HCT116 (cell line): ENCODE data around the gene FCRL6. TPM values are rescaled to one million over a fixed set of nuclear protein-coding genes. Genes with fewer than 3 reads are reported as not detected.

Source experiments
- ATAC-seq: fragments of 200-7000 bp; cut with Tn5 transposase; 2 replicates; pipeline ENCODE4 v1.9.1; 2020; ENCODE audit warnings: mild to moderate bottlenecking, moderate library complexity
- BruUV-seq: library from RNA; stranded (reverse); fragments of 400-500 nt; replicated peaks from 2 replicates; lab custom pipeline; 2021; lab: Mats Ljungman, UMichigan
- CTCF ChIA-PET: fragments of 300-600 bp; sonication (Branson Sonifier 250); formaldehyde crosslinking; loops from one replicate; lab custom pipeline; 2021; ENCODE audit warnings: antibody characterized with exemption; lab: Charles Lee
- POLR2A ChIA-PET: fragments of 300-600, 350-600 bp; sonication (Branson Sonifier 250); formaldehyde crosslinking; loops from one replicate; lab custom pipeline; 2021; ENCODE audit warnings: antibody characterized with exemption; lab: Charles Lee
- RAD21 ChIA-PET, 2 experiments: fragments of 300-600 bp; sonication (Branson Sonifier 250); formaldehyde crosslinking; loops; one replicate each; lab custom pipeline; 2023; ENCODE audit warnings: low total read pairs in 2 of 2; ENCODE audit not compliant: uncharacterized antibody in 2 of 2, unreplicated experiment in 2 of 2, low non-redundant PET in 1 of 2; lab: Charles Lee
- DNase-seq: peaks from one replicate; pipeline ENCODE4 v3.0.0-alpha.2; 2010; ENCODE audit warnings: low read depth, low spot score
- H2AFZ ChIP-seq: fragments of 200-600 bp; shearing (Covaris generic), sonication (generic); 2 replicates; pipeline ENCODE4 v1.6.1; 2017; ENCODE audit warnings: low read depth, mixed run types, mixed read lengths, antibody characterized with exemption, low read length; ENCODE audit not compliant: poor library complexity, severe bottlenecking
- H3K27ac ChIP-seq: 2 replicates; pipeline ENCODE4 v1.5.1; 2012; ENCODE audit warnings: low read depth, low read length
- H3K27me3 ChIP-seq: fragments of 200-600 bp; sonication (generic); 2 replicates; pipeline ENCODE4 v1.6.1; 2016; ENCODE audit warnings: mixed run types, low read length, mixed read lengths; ENCODE audit not compliant: insufficient read depth
- H3K36me3 ChIP-seq, 2 experiments: fragments of 200-500 bp in 1 of 2; fragments of 200-600 bp in 1 of 2; sonication (Bioruptor generic) in 1 of 2; sonication (generic) in 1 of 2; 2 replicates each; pipeline versions ENCODE4 v1.5.1 to v1.6.1; 2014 to 2016; ENCODE audit warnings: low read length in 2 of 2, inconsistent platforms in 1 of 2, mixed read lengths in 1 of 2, mixed run types in 1 of 2; ENCODE audit not compliant: insufficient read depth in 2 of 2, control insufficient read depth in 1 of 2
- H3K4me1 ChIP-seq, 2 experiments: fragments of 200-600 bp in 1 of 2; sonication (generic) in 1 of 2; 2 replicates each; pipeline versions ENCODE4 v1.5.1 to v1.6.1; 2012 to 2017; ENCODE audit warnings: low read length in 2 of 2, inconsistent platforms in 1 of 2, mild to moderate bottlenecking in 1 of 2, mixed read lengths in 1 of 2, mixed run types in 1 of 2, moderate library complexity in 1 of 2; ENCODE audit not compliant: insufficient read depth in 2 of 2, control insufficient read depth in 1 of 2
- H3K4me2 ChIP-seq: fragments of 200-600 bp; sonication (generic); 2 replicates; pipeline ENCODE4 v1.6.1; 2017; ENCODE audit warnings: mixed run types, low read length, mixed read lengths
- H3K4me3 ChIP-seq, 2 experiments: fragments of 200-600 bp in 1 of 2; sonication (generic) in 1 of 2; replicated peaks in 1 of 2; 2 replicates each; pipeline ENCODE4 v1.5.1; 2011 to 2016; ENCODE audit warnings: low read length in 2 of 2, control low read depth in 1 of 2, low read depth in 1 of 2, mild to moderate bottlenecking in 1 of 2, mixed read lengths in 1 of 2, mixed run types in 1 of 2
- H3K79me2 ChIP-seq: fragments of 200-600 bp; sonication (generic); 2 replicates; pipeline ENCODE4 v1.6.1; 2017; ENCODE audit warnings: mild to moderate bottlenecking, mixed run types, low read length, moderate library complexity, mixed read lengths; ENCODE audit not compliant: insufficient read depth
- H3K9ac ChIP-seq: fragments of 200-600 bp; sonication (generic); 2 replicates; pipeline ENCODE4 v1.6.1; 2016; ENCODE audit warnings: low read length, mixed read lengths
- H3K9me2 ChIP-seq: fragments of 200-600 bp; sonication (generic), shearing (Covaris generic); 2 replicates; pipeline ENCODE4 v1.6.1; 2017; ENCODE audit warnings: mixed run types, mild to moderate bottlenecking, moderate library complexity; ENCODE audit not compliant: insufficient read depth
- H3K9me3 ChIP-seq, 2 experiments: fragments of 200-500 bp in 1 of 2; fragments of 200-600 bp in 1 of 2; sonication (Bioruptor generic) in 1 of 2; sonication (generic) in 1 of 2; 2 replicates each; pipeline ENCODE4 v1.6.1; 2014 to 2017; ENCODE audit warnings: low read length in 2 of 2, mixed read lengths in 2 of 2, inconsistent platforms in 1 of 2, low read depth in 1 of 2, mild to moderate bottlenecking in 1 of 2, mixed run types in 1 of 2, moderate library complexity in 1 of 2; ENCODE audit not compliant: control insufficient read depth in 1 of 2, insufficient read depth in 1 of 2
- H4K20me1 ChIP-seq: fragments of 200-600 bp; sonication (generic), shearing (Covaris generic); 2 replicates; pipeline ENCODE4 v1.6.1; 2017; ENCODE audit warnings: mixed run types, mild to moderate bottlenecking, moderate library complexity; ENCODE audit not compliant: insufficient read depth
- CBX3 ChIP-seq: IDR thresholded peaks from 2 replicates; pipeline ENCODE4 v1.6.1; 2012; ENCODE audit warnings: low read depth
- EGR1 ChIP-seq: IDR thresholded peaks from 2 replicates; pipeline ENCODE4 v1.6.1; 2012; ENCODE audit warnings: low read depth
- ELF1 ChIP-seq: IDR thresholded peaks from 2 replicates; pipeline ENCODE4 v1.6.1; 2012; ENCODE audit warnings: low read depth, borderline replicate concordance
- EZH2phosphoT487 ChIP-seq: fragments of 200-600 bp; IDR thresholded peaks from 2 replicates; pipeline ENCODE4 v1.6.1; 2018; ENCODE audit warnings: antibody characterized with exemption, borderline replicate concordance
- FOSL1 ChIP-seq: IDR thresholded peaks from 2 replicates; pipeline ENCODE4 v1.6.1; 2012; ENCODE audit warnings: low read depth
- JUND ChIP-seq: IDR thresholded peaks from 2 replicates; pipeline ENCODE4 v1.6.1; 2012
- POLR2A ChIP-seq: IDR thresholded peaks from 2 replicates; pipeline ENCODE4 v1.7.0; 2011; ENCODE audit warnings: borderline replicate concordance; ENCODE audit not compliant: insufficient read depth, insufficient read length; ENCODE audit errors: extremely low read depth
- SIN3A ChIP-seq: IDR thresholded peaks from 2 replicates; pipeline ENCODE4 v1.6.1; 2012; ENCODE audit warnings: low read depth
- SP1 ChIP-seq: IDR thresholded peaks from 2 replicates; pipeline ENCODE4 v1.6.1; 2012; ENCODE audit warnings: low read depth
- SRF ChIP-seq: IDR thresholded peaks from 2 replicates; pipeline ENCODE4 v1.6.1; 2012; ENCODE audit warnings: low read depth
- TCF7L2 ChIP-seq: IDR thresholded peaks from 2 replicates; pipeline ENCODE4 v1.7.0; 2011; ENCODE audit warnings: borderline replicate concordance, inconsistent platforms; ENCODE audit not compliant: insufficient read depth, insufficient read length; ENCODE audit errors: extremely low read depth
- ZFX ChIP-seq: fragments of 450-650 bp; IDR thresholded peaks from 2 replicates; pipeline ENCODE4 v1.6.1; 2017
- ZNF274 ChIP-seq: fragments of 200-500 bp; sonication (Bioruptor generic); IDR thresholded peaks from 2 replicates; pipeline ENCODE4 v1.6.1; 2014; ENCODE audit warnings: mild to moderate bottlenecking, low read depth, low read length, inconsistent platforms
- intact Hi-C: fragments of 100-400 bp; cut with micrococcal nuclease; formaldehyde crosslinking; loops from 2 replicates; pipeline ENCODE4 v1.10.0; 2022
- total RNA-seq: library from RNA; stranded (reverse); gene quantifications from one replicate; pipeline ENCODE4 v1.2.1, GENCODE V29; 2021; ENCODE audit not compliant: unreplicated experiment
- TF ChIP-seq, protein P1 (sequence below): IDR thresholded peaks from 2 replicates; pipeline ENCODE4 v1.6.1; 2012; ENCODE audit warnings: low read depth
- TF ChIP-seq, protein P2 (sequence below): IDR thresholded peaks from 2 replicates; pipeline ENCODE4 v1.6.1; 2011; ENCODE audit warnings: mild to moderate bottlenecking, low read length, moderate library complexity; ENCODE audit not compliant: insufficient replicate concordance; ENCODE audit errors: extremely low read depth
- TF ChIP-seq, protein P3 (sequence below): IDR thresholded peaks from 2 replicates; pipeline ENCODE4 v1.6.1; 2012

The FCRL6 gene
- total RNA-seq, 1 experiment from 2014 or later: not detected

DNA sequence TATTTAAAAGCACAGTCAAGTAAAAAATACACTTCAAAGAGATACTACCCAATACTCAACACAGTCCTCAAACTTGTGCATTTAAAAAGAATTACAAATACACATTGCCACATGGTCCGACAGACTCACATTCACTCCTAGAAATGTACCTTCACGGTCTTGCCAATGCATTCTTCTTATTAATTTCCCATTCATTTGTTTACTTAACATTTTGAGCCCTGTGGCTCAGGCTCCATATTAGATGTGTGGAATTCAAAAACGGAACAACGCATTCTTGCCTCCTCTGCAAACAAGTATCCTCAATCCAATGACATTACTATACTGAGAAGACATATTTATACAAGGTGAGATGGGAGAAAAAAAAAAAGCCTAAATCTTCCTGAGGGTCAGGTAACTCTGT, 23.9 kb upstream of the FCRL6 start:
- H3K79me2 ChIP-seq: no peaks in the 10 kb centered on the region
- no peaks in the 10 kb centered on the region for H3K36me3 ChIP-seq
- H3K9me2 ChIP-seq: no peaks in the 10 kb centered on the region
- no TSS peak for BruUV-seq
- no peak for DNase-seq
- POLR2A ChIA-PET: no interaction called here
- intact Hi-C loops: no loop called here
- H3K4me1 ChIP-seq: peaks cover 3 to 21% of the 10 kb centered on the region in 2 experiments; a peak in 2 of 4 replicates
- RAD21 ChIA-PET: no interaction called here
- CTCF ChIA-PET: interaction anchor here (0.9 to 3.0 kb wide), 2 partner anchors 112 to 229 kb away, joined by 3 to 10 read pairs; no protein-coding TSS in a partner anchor
- H2AFZ ChIP-seq: no peak overlapping the region
- TF ChIP-seq TCF7L2 (no peak), ZFX (no peak), SP1 (no peak), ZNF274 (no peak), SIN3A (no peak), POLR2A (no peak), EZH2phosphoT487 (no peak), JUND (no peak), EGR1 (no peak), ELF1 (no peak), FOSL1 (no peak), SRF (no peak), CBX3 (no peak)
- TF ChIP-seq, protein P1, sequence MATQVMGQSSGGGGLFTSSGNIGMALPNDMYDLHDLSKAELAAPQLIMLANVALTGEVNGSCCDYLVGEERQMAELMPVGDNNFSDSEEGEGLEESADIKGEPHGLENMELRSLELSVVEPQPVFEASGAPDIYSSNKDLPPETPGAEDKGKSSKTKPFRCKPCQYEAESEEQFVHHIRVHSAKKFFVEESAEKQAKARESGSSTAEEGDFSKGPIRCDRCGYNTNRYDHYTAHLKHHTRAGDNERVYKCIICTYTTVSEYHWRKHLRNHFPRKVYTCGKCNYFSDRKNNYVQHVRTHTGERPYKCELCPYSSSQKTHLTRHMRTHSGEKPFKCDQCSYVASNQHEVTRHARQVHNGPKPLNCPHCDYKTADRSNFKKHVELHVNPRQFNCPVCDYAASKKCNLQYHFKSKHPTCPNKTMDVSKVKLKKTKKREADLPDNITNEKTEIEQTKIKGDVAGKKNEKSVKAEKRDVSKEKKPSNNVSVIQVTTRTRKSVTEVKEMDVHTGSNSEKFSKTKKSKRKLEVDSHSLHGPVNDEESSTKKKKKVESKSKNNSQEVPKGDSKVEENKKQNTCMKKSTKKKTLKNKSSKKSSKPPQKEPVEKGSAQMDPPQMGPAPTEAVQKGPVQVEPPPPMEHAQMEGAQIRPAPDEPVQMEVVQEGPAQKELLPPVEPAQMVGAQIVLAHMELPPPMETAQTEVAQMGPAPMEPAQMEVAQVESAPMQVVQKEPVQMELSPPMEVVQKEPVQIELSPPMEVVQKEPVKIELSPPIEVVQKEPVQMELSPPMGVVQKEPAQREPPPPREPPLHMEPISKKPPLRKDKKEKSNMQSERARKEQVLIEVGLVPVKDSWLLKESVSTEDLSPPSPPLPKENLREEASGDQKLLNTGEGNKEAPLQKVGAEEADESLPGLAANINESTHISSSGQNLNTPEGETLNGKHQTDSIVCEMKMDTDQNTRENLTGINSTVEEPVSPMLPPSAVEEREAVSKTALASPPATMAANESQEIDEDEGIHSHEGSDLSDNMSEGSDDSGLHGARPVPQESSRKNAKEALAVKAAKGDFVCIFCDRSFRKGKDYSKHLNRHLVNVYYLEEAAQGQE: no peak
- TF ChIP-seq, protein P2, sequence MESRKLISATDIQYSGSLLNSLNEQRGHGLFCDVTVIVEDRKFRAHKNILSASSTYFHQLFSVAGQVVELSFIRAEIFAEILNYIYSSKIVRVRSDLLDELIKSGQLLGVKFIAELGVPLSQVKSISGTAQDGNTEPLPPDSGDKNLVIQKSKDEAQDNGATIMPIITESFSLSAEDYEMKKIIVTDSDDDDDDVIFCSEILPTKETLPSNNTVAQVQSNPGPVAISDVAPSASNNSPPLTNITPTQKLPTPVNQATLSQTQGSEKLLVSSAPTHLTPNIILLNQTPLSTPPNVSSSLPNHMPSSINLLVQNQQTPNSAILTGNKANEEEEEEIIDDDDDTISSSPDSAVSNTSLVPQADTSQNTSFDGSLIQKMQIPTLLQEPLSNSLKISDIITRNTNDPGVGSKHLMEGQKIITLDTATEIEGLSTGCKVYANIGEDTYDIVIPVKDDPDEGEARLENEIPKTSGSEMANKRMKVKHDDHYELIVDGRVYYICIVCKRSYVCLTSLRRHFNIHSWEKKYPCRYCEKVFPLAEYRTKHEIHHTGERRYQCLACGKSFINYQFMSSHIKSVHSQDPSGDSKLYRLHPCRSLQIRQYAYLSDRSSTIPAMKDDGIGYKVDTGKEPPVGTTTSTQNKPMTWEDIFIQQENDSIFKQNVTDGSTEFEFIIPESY: no peak
- TF ChIP-seq, protein P3, sequence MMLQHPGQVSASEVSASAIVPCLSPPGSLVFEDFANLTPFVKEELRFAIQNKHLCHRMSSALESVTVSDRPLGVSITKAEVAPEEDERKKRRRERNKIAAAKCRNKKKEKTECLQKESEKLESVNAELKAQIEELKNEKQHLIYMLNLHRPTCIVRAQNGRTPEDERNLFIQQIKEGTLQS: no peak
- H3K4me2 ChIP-seq: no peak overlapping the region
- H4K20me1 ChIP-seq: no peaks in the 10 kb centered on the region
- H3K9me3 ChIP-seq: no peaks in the 10 kb centered on the region
- no peak overlapping the region for H3K4me3 ChIP-seq
- no peak overlapping the region for H3K9ac ChIP-seq
- H3K27me3 ChIP-seq: no peaks in the 10 kb centered on the region
- H3K27ac ChIP-seq: no peak overlapping the region
- ATAC-seq: no peak
